ENCODE measurements around the gene MPZL1. TPM values are rescaled to one million over a fixed set of nuclear protein-coding genes. Genes with fewer than 3 reads are reported as not detected.

Gene MPZL1
- total and polyA plus RNA-seq, 2 of the 8 experiments (the other 6 are each of a cell fraction or from before 2014, with no cell fraction given) = 37.8 to 120 TPM

DNA sequence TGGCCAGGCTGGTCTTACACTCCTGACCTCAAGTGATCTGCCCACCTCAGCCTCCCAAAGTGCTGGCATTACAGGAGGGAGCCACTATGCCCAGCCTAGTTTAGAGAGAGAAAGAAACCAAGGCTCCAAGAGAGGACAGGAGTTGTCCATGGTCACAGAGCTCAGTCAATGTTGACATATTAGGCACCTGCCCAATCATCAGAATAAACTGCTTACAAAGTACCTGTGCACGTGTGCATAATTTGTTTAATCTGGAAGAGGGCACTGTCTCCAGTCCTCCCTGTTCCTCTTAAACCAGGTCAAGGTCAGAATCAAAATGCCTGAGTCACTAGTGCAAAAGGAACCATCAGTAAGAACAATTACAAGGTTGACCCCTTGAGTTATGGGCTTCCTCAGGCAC lies 20.3 kb upstream of the MPZL1 start (continued):
- TF ChIP-seq, protein P1, sequence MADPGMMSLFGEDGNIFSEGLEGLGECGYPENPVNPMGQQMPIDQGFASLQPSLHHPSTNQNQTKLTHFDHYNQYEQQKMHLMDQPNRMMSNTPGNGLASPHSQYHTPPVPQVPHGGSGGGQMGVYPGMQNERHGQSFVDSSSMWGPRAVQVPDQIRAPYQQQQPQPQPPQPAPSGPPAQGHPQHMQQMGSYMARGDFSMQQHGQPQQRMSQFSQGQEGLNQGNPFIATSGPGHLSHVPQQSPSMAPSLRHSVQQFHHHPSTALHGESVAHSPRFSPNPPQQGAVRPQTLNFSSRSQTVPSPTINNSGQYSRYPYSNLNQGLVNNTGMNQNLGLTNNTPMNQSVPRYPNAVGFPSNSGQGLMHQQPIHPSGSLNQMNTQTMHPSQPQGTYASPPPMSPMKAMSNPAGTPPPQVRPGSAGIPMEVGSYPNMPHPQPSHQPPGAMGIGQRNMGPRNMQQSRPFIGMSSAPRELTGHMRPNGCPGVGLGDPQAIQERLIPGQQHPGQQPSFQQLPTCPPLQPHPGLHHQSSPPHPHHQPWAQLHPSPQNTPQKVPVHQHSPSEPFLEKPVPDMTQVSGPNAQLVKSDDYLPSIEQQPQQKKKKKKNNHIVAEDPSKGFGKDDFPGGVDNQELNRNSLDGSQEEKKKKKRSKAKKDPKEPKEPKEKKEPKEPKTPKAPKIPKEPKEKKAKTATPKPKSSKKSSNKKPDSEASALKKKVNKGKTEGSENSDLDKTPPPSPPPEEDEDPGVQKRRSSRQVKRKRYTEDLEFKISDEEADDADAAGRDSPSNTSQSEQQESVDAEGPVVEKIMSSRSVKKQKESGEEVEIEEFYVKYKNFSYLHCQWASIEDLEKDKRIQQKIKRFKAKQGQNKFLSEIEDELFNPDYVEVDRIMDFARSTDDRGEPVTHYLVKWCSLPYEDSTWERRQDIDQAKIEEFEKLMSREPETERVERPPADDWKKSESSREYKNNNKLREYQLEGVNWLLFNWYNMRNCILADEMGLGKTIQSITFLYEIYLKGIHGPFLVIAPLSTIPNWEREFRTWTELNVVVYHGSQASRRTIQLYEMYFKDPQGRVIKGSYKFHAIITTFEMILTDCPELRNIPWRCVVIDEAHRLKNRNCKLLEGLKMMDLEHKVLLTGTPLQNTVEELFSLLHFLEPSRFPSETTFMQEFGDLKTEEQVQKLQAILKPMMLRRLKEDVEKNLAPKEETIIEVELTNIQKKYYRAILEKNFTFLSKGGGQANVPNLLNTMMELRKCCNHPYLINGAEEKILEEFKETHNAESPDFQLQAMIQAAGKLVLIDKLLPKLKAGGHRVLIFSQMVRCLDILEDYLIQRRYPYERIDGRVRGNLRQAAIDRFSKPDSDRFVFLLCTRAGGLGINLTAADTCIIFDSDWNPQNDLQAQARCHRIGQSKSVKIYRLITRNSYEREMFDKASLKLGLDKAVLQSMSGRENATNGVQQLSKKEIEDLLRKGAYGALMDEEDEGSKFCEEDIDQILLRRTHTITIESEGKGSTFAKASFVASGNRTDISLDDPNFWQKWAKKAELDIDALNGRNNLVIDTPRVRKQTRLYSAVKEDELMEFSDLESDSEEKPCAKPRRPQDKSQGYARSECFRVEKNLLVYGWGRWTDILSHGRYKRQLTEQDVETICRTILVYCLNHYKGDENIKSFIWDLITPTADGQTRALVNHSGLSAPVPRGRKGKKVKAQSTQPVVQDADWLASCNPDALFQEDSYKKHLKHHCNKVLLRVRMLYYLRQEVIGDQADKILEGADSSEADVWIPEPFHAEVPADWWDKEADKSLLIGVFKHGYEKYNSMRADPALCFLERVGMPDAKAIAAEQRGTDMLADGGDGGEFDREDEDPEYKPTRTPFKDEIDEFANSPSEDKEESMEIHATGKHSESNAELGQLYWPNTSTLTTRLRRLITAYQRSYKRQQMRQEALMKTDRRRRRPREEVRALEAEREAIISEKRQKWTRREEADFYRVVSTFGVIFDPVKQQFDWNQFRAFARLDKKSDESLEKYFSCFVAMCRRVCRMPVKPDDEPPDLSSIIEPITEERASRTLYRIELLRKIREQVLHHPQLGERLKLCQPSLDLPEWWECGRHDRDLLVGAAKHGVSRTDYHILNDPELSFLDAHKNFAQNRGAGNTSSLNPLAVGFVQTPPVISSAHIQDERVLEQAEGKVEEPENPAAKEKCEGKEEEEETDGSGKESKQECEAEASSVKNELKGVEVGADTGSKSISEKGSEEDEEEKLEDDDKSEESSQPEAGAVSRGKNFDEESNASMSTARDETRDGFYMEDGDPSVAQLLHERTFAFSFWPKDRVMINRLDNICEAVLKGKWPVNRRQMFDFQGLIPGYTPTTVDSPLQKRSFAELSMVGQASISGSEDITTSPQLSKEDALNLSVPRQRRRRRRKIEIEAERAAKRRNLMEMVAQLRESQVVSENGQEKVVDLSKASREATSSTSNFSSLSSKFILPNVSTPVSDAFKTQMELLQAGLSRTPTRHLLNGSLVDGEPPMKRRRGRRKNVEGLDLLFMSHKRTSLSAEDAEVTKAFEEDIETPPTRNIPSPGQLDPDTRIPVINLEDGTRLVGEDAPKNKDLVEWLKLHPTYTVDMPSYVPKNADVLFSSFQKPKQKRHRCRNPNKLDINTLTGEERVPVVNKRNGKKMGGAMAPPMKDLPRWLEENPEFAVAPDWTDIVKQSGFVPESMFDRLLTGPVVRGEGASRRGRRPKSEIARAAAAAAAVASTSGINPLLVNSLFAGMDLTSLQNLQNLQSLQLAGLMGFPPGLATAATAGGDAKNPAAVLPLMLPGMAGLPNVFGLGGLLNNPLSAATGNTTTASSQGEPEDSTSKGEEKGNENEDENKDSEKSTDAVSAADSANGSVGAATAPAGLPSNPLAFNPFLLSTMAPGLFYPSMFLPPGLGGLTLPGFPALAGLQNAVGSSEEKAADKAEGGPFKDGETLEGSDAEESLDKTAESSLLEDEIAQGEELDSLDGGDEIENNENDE (IDR thresholded peaks at IDR 0.05; ENCODE audit: insufficient replicate concordance, low read length) = no peak
- TF ChIP-seq TEAD4 (IDR thresholded peaks at IDR 0.05; ENCODE audit: low read depth, low read length) (no peak), CTBP2 (IDR thresholded peaks at IDR 0.05; ENCODE audit: borderline replicate concordance, insufficient read depth, insufficient read length, low read length) (no peak), POU5F1 (IDR thresholded peaks at IDR 0.05; ENCODE audit: low read depth, low read length) (no peak), POLR2AphosphoS5 (IDR thresholded peaks at IDR 0.05; ENCODE audit: low read depth, low read length) (no peak)
